ENCODE measurements around the gene FAM53B.

DNA sequence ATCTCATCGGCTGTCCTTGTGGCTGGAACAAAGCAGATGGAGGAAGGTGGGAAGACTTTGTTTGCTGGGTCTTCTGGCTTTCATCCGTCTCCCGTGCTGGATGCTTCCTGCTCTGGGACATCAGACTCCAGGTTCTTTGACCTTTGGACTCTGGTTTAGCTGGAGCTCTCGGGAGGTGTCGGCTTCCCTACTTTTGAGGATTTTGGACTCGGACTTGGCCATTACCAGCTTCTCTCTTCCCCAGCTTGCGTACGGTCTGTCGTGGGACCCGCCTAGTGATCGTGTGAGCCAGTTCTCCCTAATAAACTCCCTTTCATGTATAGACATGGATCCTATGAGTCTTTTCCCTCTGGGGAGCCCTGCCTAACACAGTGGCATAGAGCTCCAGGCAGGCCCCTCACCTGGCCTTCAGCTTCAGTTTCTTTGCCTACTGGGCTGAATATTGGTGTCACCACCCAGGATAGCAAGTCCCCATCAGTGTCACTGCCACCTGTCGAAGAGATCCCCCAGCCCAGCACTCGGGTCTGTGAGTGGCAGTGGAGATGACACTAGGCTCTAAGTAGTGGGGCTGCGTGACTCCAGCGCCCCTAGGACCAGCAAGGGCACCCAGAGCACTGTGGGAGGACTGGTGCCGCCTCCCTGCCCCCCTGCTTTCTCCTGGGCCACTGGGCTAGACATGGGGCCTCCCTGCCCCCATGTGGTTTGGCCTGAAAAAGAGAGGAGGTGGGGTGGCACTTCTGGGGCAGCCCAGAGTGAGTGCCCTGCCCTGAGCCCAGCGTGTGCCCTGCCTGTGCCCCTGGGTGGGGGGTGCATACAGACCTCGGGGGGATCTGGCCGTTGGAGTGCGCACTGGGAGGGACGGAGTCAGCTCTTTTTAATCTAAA lies 147.0 kb downstream of the FAM53B start:
- TF ChIP-seq EP300 (IDR thresholded peaks at IDR 0.05; ENCODE audit: low read depth) (no peak), POLR2A (IDR thresholded peaks at IDR 0.05) (no peak)
- TF ChIP-seq, protein P1, sequence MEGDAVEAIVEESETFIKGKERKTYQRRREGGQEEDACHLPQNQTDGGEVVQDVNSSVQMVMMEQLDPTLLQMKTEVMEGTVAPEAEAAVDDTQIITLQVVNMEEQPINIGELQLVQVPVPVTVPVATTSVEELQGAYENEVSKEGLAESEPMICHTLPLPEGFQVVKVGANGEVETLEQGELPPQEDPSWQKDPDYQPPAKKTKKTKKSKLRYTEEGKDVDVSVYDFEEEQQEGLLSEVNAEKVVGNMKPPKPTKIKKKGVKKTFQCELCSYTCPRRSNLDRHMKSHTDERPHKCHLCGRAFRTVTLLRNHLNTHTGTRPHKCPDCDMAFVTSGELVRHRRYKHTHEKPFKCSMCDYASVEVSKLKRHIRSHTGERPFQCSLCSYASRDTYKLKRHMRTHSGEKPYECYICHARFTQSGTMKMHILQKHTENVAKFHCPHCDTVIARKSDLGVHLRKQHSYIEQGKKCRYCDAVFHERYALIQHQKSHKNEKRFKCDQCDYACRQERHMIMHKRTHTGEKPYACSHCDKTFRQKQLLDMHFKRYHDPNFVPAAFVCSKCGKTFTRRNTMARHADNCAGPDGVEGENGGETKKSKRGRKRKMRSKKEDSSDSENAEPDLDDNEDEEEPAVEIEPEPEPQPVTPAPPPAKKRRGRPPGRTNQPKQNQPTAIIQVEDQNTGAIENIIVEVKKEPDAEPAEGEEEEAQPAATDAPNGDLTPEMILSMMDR (IDR thresholded peaks at IDR 0.05): no peak
